HEK293T (cell line): ENCODE results near the gene DSN1.
"Not testable (repeated sequence)": the region's sequence is repeated elsewhere in the genome, so short reads cannot be mapped to it uniquely, and the experiment has no call there.

ENCODE experiments used
- ARNT ChIP-seq: fragments of 450-650 bp; IDR thresholded peaks from 2 replicates; pipeline ENCODE4 v1.6.1; 2017; ENCODE audit warnings: mild to moderate bottlenecking
- BHLHE40 ChIP-seq: fragments of 450-650 bp; IDR thresholded peaks from 2 replicates; pipeline ENCODE4 v1.6.1; 2016; ENCODE audit warnings: mild to moderate bottlenecking, moderate library complexity, borderline replicate concordance
- ELF4 ChIP-seq: fragments of 450-650 bp; IDR thresholded peaks from 2 replicates; pipeline ENCODE4 v1.6.1; 2017; ENCODE audit warnings: antibody characterized with exemption
- FOXA1 ChIP-seq: fragments of 450-650 bp; IDR thresholded peaks from 2 replicates; pipeline ENCODE4 v1.6.1; 2016; ENCODE audit warnings: mild to moderate bottlenecking
- FOXK2 ChIP-seq: fragments of 450-650 bp; IDR thresholded peaks from 2 replicates; pipeline ENCODE4 v1.6.1; 2016; ENCODE audit warnings: mild to moderate bottlenecking
- FOXM1 ChIP-seq: fragments of 450-650 bp; IDR thresholded peaks from 2 replicates; pipeline ENCODE4 v1.6.1; 2017; ENCODE audit warnings: mild to moderate bottlenecking, borderline replicate concordance
- L3MBTL2 ChIP-seq: fragments of 450-650 bp; conservative IDR thresholded peaks from 2 replicates; pipeline ENCODE4 v1.6.1; 2016; ENCODE audit warnings: mild to moderate bottlenecking
- LEF1 ChIP-seq: fragments of 450-650 bp; IDR thresholded peaks from 2 replicates; pipeline ENCODE4 v1.6.1; 2017; ENCODE audit warnings: mild to moderate bottlenecking, borderline replicate concordance
- NFRKB ChIP-seq: fragments of 450-650 bp; IDR thresholded peaks from 2 replicates; pipeline ENCODE4 v1.6.1; 2016; ENCODE audit warnings: mild to moderate bottlenecking, moderate library complexity
- SP1 ChIP-seq: fragments of 450-650 bp; IDR thresholded peaks from 2 replicates; pipeline ENCODE4 v1.6.1; 2017
- SUZ12 ChIP-seq: fragments of 450-650 bp; IDR thresholded peaks from 2 replicates; pipeline ENCODE4 v1.6.1; 2016; ENCODE audit warnings: mild to moderate bottlenecking
- TARDBP ChIP-seq: fragments of 450-650 bp; IDR thresholded peaks from 2 replicates; pipeline ENCODE4 v1.6.1; 2016
- ZNF384 ChIP-seq: fragments of 450-650 bp; IDR thresholded peaks from 2 replicates; pipeline ENCODE4 v1.6.1; 2016
- TF ChIP-seq, protein P1 (sequence below): fragments of 450-650 bp; IDR thresholded peaks from 2 replicates; pipeline ENCODE4 v1.6.1; 2016

DNA sequence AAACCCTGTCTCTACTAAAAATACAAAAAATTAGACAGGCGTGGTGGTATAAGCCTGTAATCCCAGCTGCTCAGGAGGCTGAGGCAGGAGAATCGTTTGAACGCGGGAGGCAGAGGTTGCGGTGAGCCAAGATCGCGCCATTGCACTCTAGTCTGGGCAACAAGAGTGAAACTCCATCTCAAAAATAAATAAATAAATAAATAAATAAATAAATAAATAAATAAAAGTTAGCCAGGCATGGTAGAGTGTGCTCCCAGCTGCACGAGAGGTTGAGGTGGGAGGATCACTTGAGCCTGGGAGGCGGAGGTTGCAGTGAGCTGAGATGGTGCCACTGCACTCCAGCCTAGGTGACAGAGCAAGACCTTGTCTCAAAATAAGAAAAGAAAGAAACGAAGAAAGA lies 25.8 kb upstream of the DSN1 start:
- TF ChIP-seq SP1, NFRKB, ELF4, SUZ12, FOXM1, BHLHE40, TARDBP, FOXA1, FOXK2, LEF1, ARNT, ZNF384, L3MBTL2: not testable (repeated sequence)
- TF ChIP-seq, protein P1, sequence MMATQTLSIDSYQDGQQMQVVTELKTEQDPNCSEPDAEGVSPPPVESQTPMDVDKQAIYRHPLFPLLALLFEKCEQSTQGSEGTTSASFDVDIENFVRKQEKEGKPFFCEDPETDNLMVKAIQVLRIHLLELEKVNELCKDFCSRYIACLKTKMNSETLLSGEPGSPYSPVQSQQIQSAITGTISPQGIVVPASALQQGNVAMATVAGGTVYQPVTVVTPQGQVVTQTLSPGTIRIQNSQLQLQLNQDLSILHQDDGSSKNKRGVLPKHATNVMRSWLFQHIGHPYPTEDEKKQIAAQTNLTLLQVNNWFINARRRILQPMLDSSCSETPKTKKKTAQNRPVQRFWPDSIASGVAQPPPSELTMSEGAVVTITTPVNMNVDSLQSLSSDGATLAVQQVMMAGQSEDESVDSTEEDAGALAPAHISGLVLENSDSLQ = not testable (repeated sequence)
